SK-N-SH treated with all-trans-retinoic acid at 6 μM for 48 hours (cell line): ENCODE results near the gene SHF.

Experiments used
- ATAC-seq: fragments of 200-7000 bp; cut with Tn5 transposase; 3 replicates; pipeline ENCODE4 v1.9.1; 2020; ENCODE audit warnings: mild to moderate bottlenecking, moderate library complexity
- ARNTL ChIP-seq: fragments of 450-650 bp; formaldehyde crosslinking; IDR thresholded peaks from 2 replicates; pipeline ENCODE4 v1.5.0; 2020; ENCODE audit warnings: low read depth, mild to moderate bottlenecking, moderate library complexity, borderline replicate concordance
- BACH2 ChIP-seq: fragments of 250-450 bp; sonication (Bioruptor Pico); IDR thresholded peaks from 2 replicates; pipeline ENCODE4 v1.9.0; 2021; ENCODE audit warnings: mild to moderate bottlenecking, borderline replicate concordance
- CSDC2 ChIP-seq: fragments of 250-450 bp; sonication (Bioruptor Pico); IDR thresholded peaks from 2 replicates; pipeline ENCODE4 v1.5.0; 2020; ENCODE audit warnings: mild to moderate bottlenecking, moderate library complexity
- ESRRG ChIP-seq: fragments of 250-450 bp; sonication (Bioruptor Pico); IDR thresholded peaks from 2 replicates; pipeline ENCODE4 v1.6.1; 2021; ENCODE audit warnings: mild to moderate bottlenecking
- ISL1 ChIP-seq: fragments of 250-450 bp; sonication (Bioruptor Pico); IDR thresholded peaks from 2 replicates; pipeline ENCODE4 v2.1.2; 2022; ENCODE audit warnings: mild to moderate bottlenecking, moderate library complexity
- OSR1 ChIP-seq: fragments of 250-450 bp; sonication (Bioruptor Pico); IDR thresholded peaks from 2 replicates; pipeline ENCODE4 v1.8.0; 2022; ENCODE audit warnings: moderate library complexity, mild to moderate bottlenecking, inconsistent platforms
- PATZ1 ChIP-seq: fragments of 250-450 bp; sonication (Bioruptor Pico); IDR thresholded peaks from 2 replicates; pipeline ENCODE4 v1.8.0; 2020; ENCODE audit warnings: mild to moderate bottlenecking, moderate library complexity, borderline replicate concordance
- POU6F1 ChIP-seq: fragments of 250-450 bp; sonication (Bioruptor Pico); IDR thresholded peaks from 2 replicates; pipeline ENCODE4 v1.8.0; 2021; ENCODE audit warnings: low read depth, mild to moderate bottlenecking, moderate library complexity, borderline replicate concordance
- PPARA ChIP-seq: fragments of 250-450 bp; sonication (Bioruptor Pico); IDR thresholded peaks from 2 replicates; pipeline ENCODE4 v1.5.0; 2020; ENCODE audit warnings: mild to moderate bottlenecking, borderline replicate concordance
- RARB ChIP-seq: fragments of 250-450 bp; sonication (Bioruptor Pico); IDR thresholded peaks from 2 replicates; pipeline ENCODE4 v1.8.0; 2021; ENCODE audit warnings: mild to moderate bottlenecking, moderate library complexity
- SNAI2 ChIP-seq: fragments of 250-450 bp; sonication (Bioruptor Pico); IDR thresholded peaks from 2 replicates; pipeline ENCODE4 v1.5.0; 2020; ENCODE audit warnings: mild to moderate bottlenecking, moderate library complexity
- TCF4 ChIP-seq: fragments of 250-450 bp; sonication (Bioruptor Pico); IDR thresholded peaks from 2 replicates; pipeline ENCODE4 v1.8.0; 2021; ENCODE audit warnings: mild to moderate bottlenecking, moderate library complexity, borderline replicate concordance
- TOX ChIP-seq: fragments of 250-450 bp; sonication (Bioruptor Pico); IDR thresholded peaks from 2 replicates; pipeline ENCODE4 v1.8.0; 2021; ENCODE audit warnings: mild to moderate bottlenecking, moderate library complexity, borderline replicate concordance
- ZC3H10 ChIP-seq: fragments of 250-450 bp; sonication (Bioruptor Pico); IDR thresholded peaks from 2 replicates; pipeline ENCODE4 v1.5.1; 2021; ENCODE audit warnings: mild to moderate bottlenecking, moderate library complexity
- ZFP3 ChIP-seq: fragments of 250-450 bp; sonication (Bioruptor Pico); IDR thresholded peaks from 2 replicates; pipeline ENCODE4 v1.5.0; 2020; ENCODE audit warnings: mild to moderate bottlenecking, moderate library complexity
- ZFP30 ChIP-seq: fragments of 450-650 bp; formaldehyde crosslinking; IDR thresholded peaks from 2 replicates; pipeline ENCODE4 v1.5.0; 2022; ENCODE audit warnings: mild to moderate bottlenecking, moderate library complexity
- ZNF565 ChIP-seq: fragments of 450-650 bp; formaldehyde crosslinking; conservative IDR thresholded peaks from 2 replicates; pipeline ENCODE4 v1.5.0; 2020; ENCODE audit warnings: low read depth, mild to moderate bottlenecking, moderate library complexity
- ZNF70 ChIP-seq: fragments of 450-650 bp; formaldehyde crosslinking; IDR thresholded peaks from 2 replicates; pipeline ENCODE4 v1.5.0; 2020; ENCODE audit warnings: mild to moderate bottlenecking, moderate library complexity
- TF ChIP-seq, protein P1 (sequence below): fragments of 250-450 bp; sonication (Bioruptor Pico); IDR thresholded peaks from 2 replicates; pipeline ENCODE4 v1.5.1; 2020; ENCODE audit warnings: low read depth, mild to moderate bottlenecking, moderate library complexity
- TF ChIP-seq, protein P2 (sequence below): fragments of 250-450 bp; sonication (Bioruptor Pico); IDR thresholded peaks from 2 replicates; pipeline ENCODE4 v1.5.0; 2020; ENCODE audit warnings: mild to moderate bottlenecking, moderate library complexity
- TF ChIP-seq, protein P3 (sequence below): fragments of 250-450 bp; sonication (Bioruptor Pico); IDR thresholded peaks from 2 replicates; pipeline ENCODE4 v1.5.1; 2021; ENCODE audit warnings: mild to moderate bottlenecking, moderate library complexity

Gene SHF

DNA sequence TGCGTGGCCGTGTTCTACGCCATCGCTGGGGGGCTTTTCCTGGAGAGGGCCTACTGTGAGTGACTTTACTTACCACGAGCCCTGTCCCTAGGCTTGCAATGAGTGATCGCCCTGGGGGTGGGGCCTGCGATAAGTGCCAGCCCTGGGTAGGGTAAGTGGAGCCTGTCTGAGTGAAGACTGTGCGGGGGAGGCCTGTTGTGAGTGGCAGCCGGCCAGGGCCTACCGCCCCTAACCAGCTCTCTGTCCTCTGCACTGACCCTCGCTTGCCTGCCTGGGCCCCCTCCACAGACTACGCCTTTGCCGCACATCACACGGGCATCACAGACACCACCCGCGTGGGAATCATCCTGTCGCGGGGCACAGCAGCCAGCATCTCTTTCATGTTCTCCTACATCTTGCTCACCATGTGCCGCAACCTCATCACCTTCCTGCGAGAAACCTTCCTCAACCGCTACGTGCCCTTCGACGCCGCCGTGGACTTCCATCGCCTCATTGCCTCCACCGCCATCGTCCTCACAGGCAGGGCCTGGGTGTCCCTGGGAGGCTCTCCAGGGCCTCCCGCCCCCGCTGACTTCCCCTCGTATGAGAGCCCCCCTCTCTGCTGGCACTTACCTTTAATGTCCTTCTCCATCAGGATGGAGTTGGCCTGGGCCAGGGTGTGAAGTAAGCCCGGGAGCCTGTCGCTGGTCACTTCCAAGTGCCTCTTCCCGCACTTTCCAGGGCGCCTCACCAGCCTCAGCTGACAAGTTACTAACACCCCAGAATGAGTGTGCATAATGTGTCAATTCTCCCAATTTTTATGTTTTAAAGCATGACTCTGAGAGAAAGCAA lies 35.6 kb downstream of the SHF start:
- TF ChIP-seq ZFP30 (CRISPR knock-in tag) (no peak), OSR1 (CRISPR knock-in tag) (no peak), ISL1 (no peak)
- ATAC-seq: no peak

DNA sequence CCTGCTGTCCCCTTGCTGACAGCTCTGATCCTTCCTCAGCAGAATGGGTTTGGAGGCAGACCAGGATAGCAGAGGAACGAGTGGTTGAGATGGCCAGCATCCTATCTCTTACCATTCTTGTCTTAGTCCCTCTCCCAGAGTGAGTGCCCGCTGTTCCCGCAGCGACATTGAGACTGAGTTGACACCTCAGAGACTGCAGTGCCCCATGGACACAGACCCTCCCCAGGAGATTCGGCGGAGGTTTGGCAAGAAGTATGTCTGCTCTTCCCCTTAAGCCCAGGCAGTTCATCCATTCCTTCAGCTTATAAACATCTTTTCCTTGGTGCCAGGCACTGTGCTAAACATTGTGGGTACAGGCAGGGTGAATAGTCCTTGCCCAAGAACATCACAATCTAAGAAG lies 36.8 kb downstream of the SHF start:
- no peak for ATAC-seq
- TF ChIP-seq ZFP30 (CRISPR knock-in tag) (no peak), ZNF565 (CRISPR knock-in tag) (no peak), RARB (CRISPR knock-in tag) (no peak), ARNTL (CRISPR knock-in tag) (no peak), ZC3H10 (no peak), ZNF70 (CRISPR knock-in tag) (no peak), TCF4 (CRISPR knock-in tag) (no peak), OSR1 (CRISPR knock-in tag) (no peak), ZFP3 (CRISPR knock-in tag) (no peak), ISL1 (no peak), SNAI2 (CRISPR knock-in tag) (no peak), CSDC2 (CRISPR knock-in tag) (no peak), ESRRG (CRISPR knock-in tag) (no peak)

DNA sequence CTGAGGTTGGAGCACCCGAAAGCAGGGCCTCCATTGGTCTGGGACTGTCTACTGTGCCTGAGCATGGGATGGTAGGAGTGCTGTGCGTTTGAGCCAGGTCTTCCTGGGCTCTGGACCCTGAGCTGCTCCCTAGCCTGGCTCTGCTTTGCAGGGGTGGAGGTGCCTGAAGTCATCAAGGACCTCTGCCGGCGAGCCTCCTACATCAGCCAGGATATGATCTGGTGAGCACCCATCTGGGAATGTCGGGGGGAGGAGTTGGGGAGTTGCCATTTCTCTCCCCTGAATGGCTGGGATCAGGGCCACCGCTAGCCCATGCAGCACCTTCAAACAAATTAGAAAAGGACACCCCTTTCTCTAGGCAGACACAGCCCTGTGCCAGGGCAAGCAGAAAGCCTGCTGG lies 37.3 kb downstream of the SHF start:
- TF ChIP-seq ARNTL (CRISPR knock-in tag) (no peak), TOX (CRISPR knock-in tag) (no peak), ZNF70 (CRISPR knock-in tag) (no peak), PPARA (CRISPR knock-in tag) (no peak), ISL1 (no peak), ZFP30 (CRISPR knock-in tag) (no peak), POU6F1 (CRISPR knock-in tag) (no peak), BACH2 (no peak), PATZ1 (CRISPR knock-in tag) (no peak), OSR1 (CRISPR knock-in tag) (no peak), CSDC2 (CRISPR knock-in tag) (no peak), ZC3H10 (no peak), ZNF565 (CRISPR knock-in tag) (no peak), RARB (CRISPR knock-in tag) (no peak)
- TF ChIP-seq, protein P1, sequence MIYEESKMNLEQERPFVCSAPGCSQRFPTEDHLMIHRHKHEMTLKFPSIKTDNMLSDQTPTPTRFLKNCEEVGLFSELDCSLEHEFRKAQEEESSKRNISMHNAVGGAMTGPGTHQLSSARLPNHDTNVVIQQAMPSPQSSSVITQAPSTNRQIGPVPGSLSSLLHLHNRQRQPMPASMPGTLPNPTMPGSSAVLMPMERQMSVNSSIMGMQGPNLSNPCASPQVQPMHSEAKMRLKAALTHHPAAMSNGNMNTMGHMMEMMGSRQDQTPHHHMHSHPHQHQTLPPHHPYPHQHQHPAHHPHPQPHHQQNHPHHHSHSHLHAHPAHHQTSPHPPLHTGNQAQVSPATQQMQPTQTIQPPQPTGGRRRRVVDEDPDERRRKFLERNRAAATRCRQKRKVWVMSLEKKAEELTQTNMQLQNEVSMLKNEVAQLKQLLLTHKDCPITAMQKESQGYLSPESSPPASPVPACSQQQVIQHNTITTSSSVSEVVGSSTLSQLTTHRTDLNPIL (CRISPR knock-in tag): no peak
- TF ChIP-seq, protein P2, sequence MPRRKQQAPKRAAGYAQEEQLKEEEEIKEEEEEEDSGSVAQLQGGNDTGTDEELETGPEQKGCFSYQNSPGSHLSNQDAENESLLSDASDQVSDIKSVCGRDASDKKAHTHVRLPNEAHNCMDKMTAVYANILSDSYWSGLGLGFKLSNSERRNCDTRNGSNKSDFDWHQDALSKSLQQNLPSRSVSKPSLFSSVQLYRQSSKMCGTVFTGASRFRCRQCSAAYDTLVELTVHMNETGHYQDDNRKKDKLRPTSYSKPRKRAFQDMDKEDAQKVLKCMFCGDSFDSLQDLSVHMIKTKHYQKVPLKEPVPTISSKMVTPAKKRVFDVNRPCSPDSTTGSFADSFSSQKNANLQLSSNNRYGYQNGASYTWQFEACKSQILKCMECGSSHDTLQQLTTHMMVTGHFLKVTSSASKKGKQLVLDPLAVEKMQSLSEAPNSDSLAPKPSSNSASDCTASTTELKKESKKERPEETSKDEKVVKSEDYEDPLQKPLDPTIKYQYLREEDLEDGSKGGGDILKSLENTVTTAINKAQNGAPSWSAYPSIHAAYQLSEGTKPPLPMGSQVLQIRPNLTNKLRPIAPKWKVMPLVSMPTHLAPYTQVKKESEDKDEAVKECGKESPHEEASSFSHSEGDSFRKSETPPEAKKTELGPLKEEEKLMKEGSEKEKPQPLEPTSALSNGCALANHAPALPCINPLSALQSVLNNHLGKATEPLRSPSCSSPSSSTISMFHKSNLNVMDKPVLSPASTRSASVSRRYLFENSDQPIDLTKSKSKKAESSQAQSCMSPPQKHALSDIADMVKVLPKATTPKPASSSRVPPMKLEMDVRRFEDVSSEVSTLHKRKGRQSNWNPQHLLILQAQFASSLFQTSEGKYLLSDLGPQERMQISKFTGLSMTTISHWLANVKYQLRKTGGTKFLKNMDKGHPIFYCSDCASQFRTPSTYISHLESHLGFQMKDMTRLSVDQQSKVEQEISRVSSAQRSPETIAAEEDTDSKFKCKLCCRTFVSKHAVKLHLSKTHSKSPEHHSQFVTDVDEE (CRISPR knock-in tag): no peak
- TF ChIP-seq, protein P3, sequence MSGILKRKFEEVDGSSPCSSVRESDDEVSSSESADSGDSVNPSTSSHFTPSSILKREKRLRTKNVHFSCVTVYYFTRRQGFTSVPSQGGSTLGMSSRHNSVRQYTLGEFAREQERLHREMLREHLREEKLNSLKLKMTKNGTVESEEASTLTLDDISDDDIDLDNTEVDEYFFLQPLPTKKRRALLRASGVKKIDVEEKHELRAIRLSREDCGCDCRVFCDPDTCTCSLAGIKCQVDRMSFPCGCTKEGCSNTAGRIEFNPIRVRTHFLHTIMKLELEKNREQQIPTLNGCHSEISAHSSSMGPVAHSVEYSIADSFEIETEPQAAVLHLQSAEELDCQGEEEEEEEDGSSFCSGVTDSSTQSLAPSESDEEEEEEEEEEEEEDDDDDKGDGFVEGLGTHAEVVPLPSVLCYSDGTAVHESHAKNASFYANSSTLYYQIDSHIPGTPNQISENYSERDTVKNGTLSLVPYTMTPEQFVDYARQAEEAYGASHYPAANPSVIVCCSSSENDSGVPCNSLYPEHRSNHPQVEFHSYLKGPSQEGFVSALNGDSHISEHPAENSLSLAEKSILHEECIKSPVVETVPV (CRISPR knock-in tag): no peak

More for the DNA sequence above, 37.3 kb downstream of the SHF start:
- no peak; the same call in 2 of the 3 replicates for ATAC-seq
